Colonic mucosa (tissue), 4 donors: ENCODE results near the gene RADIL. TPM values are rescaled to one million over a fixed set of nuclear protein-coding genes. Genes with fewer than 3 reads are reported as not detected.

Experiments used
- DNase-seq: peaks from one replicate; pipeline ENCODE4 v3.0.0-alpha.2; 2020
- H3K27ac ChIP-seq: fragments of 200-600 bp; one replicate; pipeline ENCODE4 v1.8.0; 2021
- H3K27me3 ChIP-seq: fragments of 200-600 bp; one replicate; pipeline ENCODE4 v1.8.0; 2021
- H3K36me3 ChIP-seq: fragments of 200-600 bp; one replicate; pipeline ENCODE4 v1.8.0; 2021
- H3K4me1 ChIP-seq: fragments of 200-600 bp; one replicate; pipeline ENCODE4 v1.8.0; 2021; ENCODE audit warnings: mild to moderate bottlenecking
- H3K4me3 ChIP-seq: fragments of 200-600 bp; one replicate; pipeline ENCODE4 v1.8.0; 2021
- H3K9ac ChIP-seq, 2 donors: one replicate each; pipeline ENCODE4 v1.7.0; 2013; ENCODE audit warnings: control low read depth in 2 of 2, low read depth in 2 of 2, low read length in 2 of 2
- H3K9me3 ChIP-seq: fragments of 200-600 bp; one replicate; pipeline ENCODE4 v1.8.0; 2021
- CTCF ChIP-seq: fragments of 200-600 bp; IDR thresholded peaks from one replicate; pipeline ENCODE4 v1.8.0; 2022; ENCODE audit warnings: antibody characterized with exemption, mild to moderate bottlenecking
- intact Hi-C: fragments of 100-400 bp; cut with DNase I; formaldehyde crosslinking; loops from one replicate; pipeline ENCODE4 v1.14.1; 2022
- total RNA-seq, 2 donors: library from RNA; stranded (reverse); fragmentation: NEBNext Ultra II Directional in 1 of 2; extraction: Animal tissue kit (Norgen Biotek cat#: 25700) in 1 of 2; gene quantifications; one replicate each; pipeline ENCODE4 v1.2.1, GENCODE V29; 2021
- donor health status: healthy.
- donor health status: DM: no; HTN: no; CAD: no.
- donor health status: DM: no; HTN: no; CAD: no.

The RADIL gene
- total RNA-seq, 2 donors from 2014 or later = 0.54 to 1.9 TPM

- H3K4me3 ChIP-seq = peak overlapping the region; percentile 39
- peak; percentile 30 for DNase-seq
- intact Hi-C loops = loop anchor here (10.0 kb wide), 1 partner anchor 88 kb away; no protein-coding TSS in a partner anchor
- peaks cover 8% of the 10 kb centered on the region for H3K27me3 ChIP-seq
- peak overlapping the region; percentile 2 for H3K27ac ChIP-seq
- H3K4me1 ChIP-seq = peaks cover 3% of the 10 kb centered on the region
- no peak for TF ChIP-seq CTCF
- peak overlapping the region; percentile 51 to 63 for H3K9ac ChIP-seq
- H3K9me3 ChIP-seq = no peaks in the 10 kb centered on the region
- no peaks in the 10 kb centered on the region for H3K36me3 ChIP-seq
Observed at GRCh38 chr7:4882169-4883032, 1.1 kb downstream of the RADIL start.

GRCh38 chr7:4880218-4880617, 3.3 kb downstream of the RADIL start:
- Histone ChIP-seq H3K9ac (no peak overlapping the region), H3K27me3 (peaks cover 8% of the 10 kb centered on the region), H3K27ac (no peak overlapping the region), H3K4me3 (no peak overlapping the region), H3K36me3 (no peaks in the 10 kb centered on the region), H3K4me1 (peaks cover 3% of the 10 kb centered on the region), H3K9me3 (no peaks in the 10 kb centered on the region)
- intact Hi-C loops = loop anchor here (10.0 kb wide), 1 partner anchor 85 kb away; no protein-coding TSS in a partner anchor
- no peak for TF ChIP-seq CTCF
- no peak for DNase-seq

- Histone ChIP-seq H3K27ac (no peak overlapping the region), H3K27me3 (peaks cover 8% of the 10 kb centered on the region), H3K4me3 (no peak overlapping the region), H3K36me3 (no peaks in the 10 kb centered on the region), H3K9ac (no peak overlapping the region), H3K4me1 (peaks cover 3% of the 10 kb centered on the region), H3K9me3 (no peaks in the 10 kb centered on the region)
- intact Hi-C loops = loop anchor here (10.0 kb wide), 1 partner anchor 85 kb away; no protein-coding TSS in a partner anchor
- no peak for DNase-seq
- no peak for TF ChIP-seq CTCF
Observed at GRCh38 chr7:4879396-4880081, 4.0 kb downstream of the RADIL start.

- TF ChIP-seq CTCF = no peak
- DNase-seq = no peak
- no peak overlapping the region for H3K27ac ChIP-seq
- H3K27me3 ChIP-seq = peaks cover 8% of the 10 kb centered on the region
- H3K9me3 ChIP-seq = no peaks in the 10 kb centered on the region
- H3K9ac ChIP-seq = no peak overlapping the region
- H3K4me1 ChIP-seq = peaks cover 3% of the 10 kb centered on the region
- H3K36me3 ChIP-seq = no peaks in the 10 kb centered on the region
- no peak overlapping the region for H3K4me3 ChIP-seq
- intact Hi-C loops = no loop called here
Observed at GRCh38 chr7:4878336-4879335, 4.9 kb downstream of the RADIL start.

GRCh38 chr7:4876586-4876985, 6.9 kb downstream of the RADIL start:
- Histone ChIP-seq H3K36me3 (no peaks in the 10 kb centered on the region), H3K9ac (no peak overlapping the region), H3K27ac (no peak overlapping the region), H3K4me1 (no peaks in the 10 kb centered on the region), H3K27me3 (no peaks in the 10 kb centered on the region), H3K9me3 (no peaks in the 10 kb centered on the region), H3K4me3 (no peak overlapping the region)
- no peak for DNase-seq
- TF ChIP-seq CTCF = no peak
- intact Hi-C loops = no loop called here
